ENCODE measurements around the gene PTGES3.

The PTGES3 gene

DNA sequence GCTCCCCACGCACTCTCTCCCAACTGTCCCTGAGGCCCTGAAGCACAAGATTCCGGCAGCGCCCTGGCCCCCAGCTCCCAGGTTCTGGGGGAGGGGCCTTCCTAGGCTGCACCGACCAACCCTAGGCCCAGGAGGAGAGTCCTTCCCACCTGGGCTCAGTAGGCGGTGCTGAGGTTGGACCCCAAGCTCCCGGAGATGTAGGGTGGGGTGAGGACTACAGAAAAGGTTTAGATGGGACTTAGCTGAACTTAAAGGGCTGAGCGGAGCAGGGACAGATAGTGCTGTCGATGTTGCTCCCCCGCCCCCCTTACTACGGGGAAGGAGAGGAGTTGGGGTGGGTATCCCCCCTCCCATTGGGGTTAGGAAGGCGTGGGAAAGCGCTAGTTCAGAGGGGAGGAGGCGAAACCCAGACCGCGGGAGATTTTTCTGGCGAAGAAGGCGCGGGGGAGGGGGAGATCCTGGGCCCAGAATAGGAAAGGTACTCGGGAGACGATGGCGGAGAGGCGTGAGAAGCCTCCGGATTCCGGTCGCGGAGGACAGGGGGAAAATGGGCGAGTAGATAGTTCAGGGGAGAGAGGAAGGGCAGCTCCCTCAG is 53.7 kb downstream of the PTGES3 start:
- peak; percentile 16 for DNase-seq (ENCODE audit: low read depth in 2 of 2)
- peak overlapping the region; percentile 83 to 95 for H3K4me3 ChIP-seq (replicated peaks in 1 of 2; ENCODE audit: low read depth in 2 of 2, low read length in 2 of 2)
- TF ChIP-seq, protein P1, sequence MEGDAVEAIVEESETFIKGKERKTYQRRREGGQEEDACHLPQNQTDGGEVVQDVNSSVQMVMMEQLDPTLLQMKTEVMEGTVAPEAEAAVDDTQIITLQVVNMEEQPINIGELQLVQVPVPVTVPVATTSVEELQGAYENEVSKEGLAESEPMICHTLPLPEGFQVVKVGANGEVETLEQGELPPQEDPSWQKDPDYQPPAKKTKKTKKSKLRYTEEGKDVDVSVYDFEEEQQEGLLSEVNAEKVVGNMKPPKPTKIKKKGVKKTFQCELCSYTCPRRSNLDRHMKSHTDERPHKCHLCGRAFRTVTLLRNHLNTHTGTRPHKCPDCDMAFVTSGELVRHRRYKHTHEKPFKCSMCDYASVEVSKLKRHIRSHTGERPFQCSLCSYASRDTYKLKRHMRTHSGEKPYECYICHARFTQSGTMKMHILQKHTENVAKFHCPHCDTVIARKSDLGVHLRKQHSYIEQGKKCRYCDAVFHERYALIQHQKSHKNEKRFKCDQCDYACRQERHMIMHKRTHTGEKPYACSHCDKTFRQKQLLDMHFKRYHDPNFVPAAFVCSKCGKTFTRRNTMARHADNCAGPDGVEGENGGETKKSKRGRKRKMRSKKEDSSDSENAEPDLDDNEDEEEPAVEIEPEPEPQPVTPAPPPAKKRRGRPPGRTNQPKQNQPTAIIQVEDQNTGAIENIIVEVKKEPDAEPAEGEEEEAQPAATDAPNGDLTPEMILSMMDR (IDR thresholded peaks at IDR 0.05; ENCODE audit: low read depth, low read length), result no peak

DNA sequence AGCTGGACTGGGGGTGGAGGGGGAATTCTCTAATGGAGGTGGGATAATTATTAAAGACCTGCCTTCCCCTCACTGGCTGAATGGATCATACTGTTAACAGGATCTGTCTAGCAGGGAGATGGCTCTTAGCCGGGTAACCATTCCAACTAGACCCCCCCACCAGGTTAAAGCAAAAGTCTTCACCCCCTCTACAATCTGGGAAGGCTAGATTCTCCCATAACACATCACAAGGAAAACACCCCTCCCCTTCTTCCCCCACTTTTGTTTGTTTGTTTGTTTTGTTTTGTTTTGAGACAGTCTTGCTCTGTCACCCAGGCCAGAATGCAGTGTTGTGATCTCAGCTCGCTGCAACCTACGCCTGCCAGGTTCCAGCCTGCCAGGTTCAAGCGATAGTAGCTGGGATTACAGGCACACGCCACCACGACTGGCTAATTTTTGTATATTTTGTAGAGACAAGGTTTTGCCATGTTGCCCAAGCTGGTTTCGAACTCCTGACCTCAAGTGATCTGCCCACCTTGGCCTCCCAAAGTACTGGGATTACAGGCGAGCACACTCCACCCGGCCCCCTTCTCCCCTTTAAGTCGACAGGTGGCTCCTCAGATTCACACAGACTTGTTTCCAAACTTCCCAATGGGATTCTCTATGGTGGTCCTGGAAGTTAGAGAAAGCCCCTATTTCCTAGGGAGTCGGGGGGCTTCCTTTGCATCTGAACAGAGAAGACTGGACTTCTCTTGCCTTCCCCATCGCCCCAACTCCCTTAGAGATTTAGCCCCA is 54.4 kb downstream of the PTGES3 start:
- peak overlapping the region; percentile 83 to 95 for H3K4me3 ChIP-seq (replicated peaks in 1 of 2; ENCODE audit: low read depth in 2 of 2, low read length in 2 of 2)
- TF ChIP-seq, protein P1 (IDR thresholded peaks at IDR 0.05; ENCODE audit: low read depth, low read length), result no peak
- no peak for DNase-seq (ENCODE audit: low read depth in 2 of 2)

DNA sequence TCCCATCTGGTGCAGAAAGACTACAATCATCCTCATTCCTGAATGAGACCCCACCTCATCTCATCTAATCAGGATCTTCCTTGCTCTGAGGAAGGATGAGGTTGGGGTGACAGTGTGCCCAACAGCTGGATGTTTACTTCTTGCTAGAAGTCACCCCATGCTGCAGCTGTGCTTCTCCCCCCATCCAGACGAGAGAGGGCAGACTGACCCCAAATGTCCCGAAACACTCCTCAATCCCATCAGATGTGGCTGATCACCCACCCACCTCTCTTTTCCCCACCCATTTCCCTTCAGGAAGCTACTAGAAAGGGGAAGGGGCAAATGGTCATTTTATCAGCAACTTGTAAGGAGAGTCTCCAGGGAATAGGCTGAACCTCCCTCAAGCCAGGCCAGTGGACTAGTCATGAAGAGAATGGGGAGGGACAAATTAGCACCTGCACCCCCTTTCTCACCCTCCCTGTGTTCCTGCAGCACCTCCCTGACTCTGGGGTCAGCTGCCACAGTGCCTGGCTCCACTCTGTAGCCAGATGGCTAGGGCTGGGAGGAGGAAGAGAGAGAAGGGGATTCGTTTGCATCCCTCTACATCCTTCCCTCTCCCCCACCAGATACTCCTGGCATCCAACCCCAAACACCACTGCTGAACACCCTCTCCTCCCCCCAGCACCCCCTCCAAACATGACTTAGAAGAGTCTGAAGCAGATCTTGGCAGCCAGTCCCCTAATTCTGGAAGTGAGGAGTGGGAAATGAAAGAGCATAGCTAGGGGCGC is 55.2 kb downstream of the PTGES3 start:
- TF ChIP-seq, protein P1 (IDR thresholded peaks at IDR 0.05; ENCODE audit: low read depth, low read length), result no peak
- DNase-seq (ENCODE audit: low read depth in 2 of 2), result peak; percentile 15 to 37
- H3K4me3 ChIP-seq (replicated peaks in 1 of 2; ENCODE audit: low read depth in 2 of 2, low read length in 2 of 2), result peak overlapping the region; percentile 9 to 30

DNA sequence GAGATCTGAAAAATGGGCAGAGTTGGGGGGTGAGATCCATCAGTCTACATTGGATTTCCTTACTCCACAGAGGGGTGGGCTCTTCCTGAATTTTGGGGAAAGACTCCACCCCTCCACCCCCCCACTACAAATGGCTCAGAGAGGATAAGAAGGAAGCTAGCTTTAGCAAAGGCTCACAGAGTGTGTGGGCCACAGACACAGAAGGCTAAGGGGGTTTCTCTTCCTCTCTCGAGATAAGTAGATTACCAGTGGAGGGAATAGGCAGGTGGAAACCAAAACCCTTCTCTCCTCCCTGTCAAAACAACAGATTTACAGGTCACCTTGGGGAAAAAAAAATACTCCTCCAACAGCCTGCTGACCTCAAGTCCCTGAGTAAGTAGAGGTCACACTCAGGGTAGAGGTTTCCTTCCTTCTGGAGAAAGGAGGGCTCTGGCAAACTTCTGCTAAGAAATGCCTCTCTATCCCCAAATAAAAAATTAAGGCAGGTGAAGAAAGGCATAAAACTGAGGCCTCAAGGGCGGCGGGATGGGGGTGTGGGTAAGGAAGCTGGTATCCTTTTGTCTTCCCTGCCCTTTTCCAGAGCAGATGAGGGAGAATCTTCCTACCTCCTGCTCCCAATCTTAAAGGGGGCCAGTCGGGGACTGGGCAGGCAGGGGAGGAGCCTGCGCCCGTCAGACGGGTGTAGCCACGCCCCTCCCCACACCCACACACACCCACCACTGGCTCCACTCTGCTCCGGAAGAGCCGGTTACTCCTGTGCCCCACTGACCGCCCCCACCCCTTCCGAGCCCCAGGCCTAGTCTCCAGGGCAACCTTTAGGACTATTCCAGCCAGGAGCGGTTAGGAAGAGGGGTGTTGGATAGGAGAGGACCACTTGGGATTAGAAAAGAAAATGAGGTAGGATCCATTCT is 56.0 kb downstream of the PTGES3 start:
- peak overlapping the region in 1 of 2 donors; percentile 30 for H3K4me3 ChIP-seq (replicated peaks in 1 of 2; ENCODE audit: low read depth in 2 of 2, low read length in 2 of 2)
- TF ChIP-seq, protein P1 (IDR thresholded peaks at IDR 0.05; ENCODE audit: low read depth, low read length), result no peak

DNA sequence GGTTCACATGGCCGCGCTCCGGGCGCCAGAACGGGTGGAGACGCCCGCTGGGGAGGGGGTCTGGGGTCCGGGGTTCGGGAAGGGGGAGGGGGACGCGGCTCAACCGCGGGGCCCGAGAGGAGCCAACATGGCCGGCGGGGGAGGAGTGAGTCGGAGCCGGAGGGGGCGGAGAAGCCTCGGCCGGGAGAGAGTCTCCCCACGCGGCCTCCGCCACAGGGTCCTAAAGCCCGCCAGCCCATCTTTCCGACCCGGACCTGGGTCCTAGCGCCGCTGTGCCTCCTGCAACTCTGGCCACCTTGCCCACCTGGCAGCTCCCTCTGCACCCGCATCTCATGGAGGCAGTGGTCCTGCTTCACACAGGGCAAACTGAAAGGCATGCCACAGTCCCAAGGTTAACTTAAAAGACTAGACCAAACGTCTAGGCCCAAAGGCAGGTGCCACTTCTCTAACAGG is 57.9 kb downstream of the PTGES3 start, which contains the start of gene BAZ2A:
BAZ2A (minus strand) TSS at position 147 of the 453 bp plus-strand sequence. CDS start 12,796 bp downstream, outside the sequence.
- DNase-seq (ENCODE audit: low read depth in 2 of 2), result peak; percentile 80 to 83
- TF ChIP-seq, protein P1 (IDR thresholded peaks at IDR 0.05; ENCODE audit: low read depth, low read length), result no peak
- peak within 1 kb of the TSS; percentile 95 to 99 for H3K4me3 ChIP-seq (replicated peaks in 1 of 2; ENCODE audit: low read depth in 2 of 2, low read length in 2 of 2)

More for the DNA sequence above, 56.0 kb downstream of the PTGES3 start:
- peak; percentile 22 to 61 for DNase-seq (ENCODE audit: low read depth in 2 of 2)

Measured in cardiac fibroblast (primary cell).